NCI-H748 (cell line): ENCODE measurements around the gene KDM4B.

Experiments
- DNase-seq: peaks from one replicate; lab custom pipeline; 2025; ENCODE audit not compliant: unreplicated experiment; lab: John Stamatoyannopoulos, UW

Gene KDM4B

DNA sequence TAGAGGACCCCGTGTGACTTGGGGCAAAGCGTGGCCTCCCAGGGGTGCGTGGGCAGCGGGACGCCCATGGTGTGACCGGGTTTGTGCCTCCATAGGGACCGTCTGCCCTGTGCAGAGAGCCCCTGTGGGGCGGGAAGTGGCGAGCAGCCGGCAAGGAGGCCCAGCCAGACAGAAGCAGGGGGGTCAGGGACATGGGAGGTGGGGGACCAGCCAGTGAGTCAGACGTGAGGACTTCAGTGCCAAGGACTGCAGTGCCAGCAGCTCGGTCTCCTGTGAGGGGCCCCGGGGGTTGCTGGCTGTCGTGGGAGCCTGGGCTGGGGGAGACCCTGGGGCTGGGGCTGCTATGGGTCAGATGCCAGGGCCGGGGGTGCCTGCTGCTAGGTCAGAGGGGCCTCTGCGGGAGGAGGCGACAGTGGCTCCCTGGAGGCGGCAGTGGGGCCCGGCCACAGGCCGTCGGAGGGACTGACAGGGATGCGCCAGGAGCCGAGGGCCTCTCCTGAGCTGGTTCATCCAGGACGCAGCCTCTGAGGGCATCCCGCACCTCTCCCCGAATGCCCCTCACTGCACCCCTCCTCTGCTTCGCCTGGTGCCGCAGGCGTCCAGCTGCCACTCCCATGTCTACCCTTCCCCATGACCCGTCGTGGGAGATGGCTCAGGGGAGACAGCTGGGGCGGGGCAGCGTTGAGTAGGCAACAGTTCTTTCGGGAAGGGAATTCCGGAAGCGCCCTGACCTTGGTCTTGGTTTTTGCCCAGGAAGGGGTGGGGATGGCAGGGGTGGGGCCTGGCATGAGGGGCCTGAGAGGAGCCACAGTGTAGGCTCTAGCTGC is 80.0 kb downstream of the KDM4B start:
- DNase-seq = no peak

DNA sequence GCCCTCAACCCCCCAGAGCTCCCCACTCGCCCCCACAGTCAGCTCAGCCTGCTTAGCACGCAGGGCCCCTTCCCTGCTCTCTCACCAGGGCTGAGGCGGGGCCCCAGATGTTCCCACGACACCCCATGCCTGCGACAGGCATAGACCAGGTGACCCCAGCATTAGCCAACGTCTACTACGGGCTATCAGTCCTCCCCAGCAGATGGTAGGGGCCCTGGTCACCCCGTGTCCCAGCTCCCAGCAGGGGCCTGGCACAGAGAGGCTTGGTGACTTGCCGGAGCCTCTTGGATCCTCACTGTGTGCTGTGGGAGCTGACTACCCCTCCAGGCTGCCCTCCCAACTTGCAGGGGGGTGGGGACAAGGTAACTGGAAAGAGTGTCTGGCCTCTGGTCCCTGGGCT is 80.6 kb downstream of the KDM4B start:
- no peak for DNase-seq

DNA sequence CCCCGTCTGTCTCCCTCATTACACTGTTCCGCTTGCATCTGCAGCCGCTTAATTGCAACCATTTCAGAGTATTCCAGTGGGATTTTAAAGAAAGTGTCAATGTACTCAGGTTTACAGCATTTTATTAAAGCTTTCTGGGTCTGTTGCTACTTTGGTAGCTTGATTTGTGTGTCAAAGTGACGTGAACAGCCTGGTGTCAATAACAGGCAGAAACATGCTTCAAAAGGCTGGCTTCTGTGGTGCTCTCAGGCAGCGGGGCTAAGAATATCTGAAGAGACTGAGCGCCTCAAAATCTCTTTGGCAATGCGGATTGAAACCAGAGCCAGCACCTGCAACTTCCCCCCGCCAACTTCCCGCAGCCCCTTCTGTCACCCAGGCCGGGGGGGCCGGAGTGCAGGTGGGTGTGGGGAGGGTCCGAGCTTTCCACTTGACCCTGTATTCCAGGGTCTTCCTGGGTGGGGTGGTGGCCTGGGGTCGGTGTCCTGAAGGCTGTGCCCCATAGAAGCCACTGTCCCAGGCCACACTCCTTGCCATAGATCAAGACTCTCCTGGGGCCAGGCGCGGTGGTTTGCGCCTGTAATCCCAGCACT is 81.2 kb downstream of the KDM4B start:
- no peak for DNase-seq

DNA sequence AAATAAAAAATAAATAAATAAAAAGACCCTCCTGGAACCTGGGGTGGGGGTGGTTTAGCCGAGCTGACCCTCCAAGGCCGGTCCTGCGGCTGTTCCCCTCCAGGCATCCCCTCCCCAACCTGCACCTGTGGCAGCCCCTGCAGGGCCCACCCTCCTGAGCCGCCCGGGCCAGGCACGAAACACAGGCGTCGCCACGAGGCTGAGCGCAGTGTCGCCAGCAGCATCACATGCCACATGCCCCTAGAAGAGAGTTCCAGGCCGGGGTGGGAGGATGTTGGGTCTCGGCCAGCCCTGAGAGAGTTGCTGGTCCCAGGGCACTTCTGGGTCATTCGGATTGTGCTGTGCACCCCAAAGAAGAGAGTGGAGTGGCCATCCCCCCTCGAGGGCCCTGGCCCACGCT is 82.0 kb downstream of the KDM4B start:
- DNase-seq = no peak

DNA sequence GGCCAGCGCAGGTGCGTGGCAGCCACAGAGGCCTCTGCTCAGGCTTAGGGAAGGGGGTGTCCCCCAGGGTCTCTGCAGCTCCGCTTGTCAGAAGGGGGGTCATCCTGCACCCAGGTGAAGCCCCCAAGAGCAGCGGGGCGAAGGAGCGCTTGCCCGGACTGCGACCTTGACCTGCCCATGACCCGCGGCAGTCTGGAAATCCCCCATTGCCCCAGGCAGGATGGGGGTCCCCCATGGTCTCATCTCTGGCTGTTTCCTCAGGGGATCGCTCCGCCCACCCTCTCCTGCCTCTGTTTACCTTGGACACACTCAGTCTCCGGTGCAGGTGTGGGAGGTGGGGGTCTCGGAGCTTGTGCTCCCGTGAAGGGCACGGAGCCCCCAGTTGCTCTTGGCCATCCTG is 82.7 kb downstream of the KDM4B start:
- no peak for DNase-seq

DNA sequence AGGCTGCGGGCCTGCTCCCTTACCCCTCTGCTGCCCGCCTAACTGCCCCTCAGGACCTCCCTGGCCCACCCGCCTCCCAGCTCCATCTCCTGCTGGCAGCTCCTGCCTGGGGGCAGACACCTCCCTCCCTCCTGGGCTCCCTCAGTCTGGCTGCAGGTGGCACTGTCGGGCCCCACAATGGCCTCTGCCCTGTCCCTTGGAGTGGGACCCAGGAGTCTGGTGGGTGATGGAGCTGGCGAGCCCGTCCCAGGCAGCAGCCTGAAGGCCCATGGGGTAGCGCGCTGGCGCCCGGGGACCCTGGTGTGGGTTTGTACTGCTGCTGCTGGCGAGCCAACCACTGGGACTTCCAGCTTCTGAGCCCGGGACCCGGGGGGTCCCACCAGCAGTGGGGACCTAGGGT is 83.6 kb downstream of the KDM4B start:
- DNase-seq = no peak

DNA sequence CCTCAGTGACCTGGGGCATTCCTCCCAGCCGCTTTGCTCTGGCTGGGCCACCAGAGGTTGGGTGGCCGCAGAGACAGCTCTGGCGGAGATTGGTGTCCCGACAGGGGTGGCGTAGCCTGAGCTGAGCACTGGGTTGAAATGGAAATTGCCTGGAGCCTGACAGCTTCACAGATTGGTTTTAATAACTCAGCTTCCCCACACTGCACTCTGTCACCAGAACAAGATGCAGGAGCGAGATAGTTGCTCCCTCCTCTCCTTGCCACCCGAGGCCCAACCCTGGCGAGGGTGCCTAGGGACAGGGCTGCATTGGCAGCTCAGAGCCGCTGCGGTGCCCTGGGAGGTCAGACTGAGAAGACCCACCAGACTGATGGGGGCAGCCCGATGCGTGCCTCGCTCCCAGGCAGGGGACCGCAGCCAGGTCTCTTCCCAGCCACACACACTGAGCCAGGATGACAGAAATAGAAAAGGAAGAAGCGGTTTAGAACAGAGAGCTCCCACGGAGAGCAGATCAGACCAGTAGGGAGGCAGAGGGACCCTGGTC is 84.1 kb downstream of the KDM4B start:
- no peak for DNase-seq

DNA sequence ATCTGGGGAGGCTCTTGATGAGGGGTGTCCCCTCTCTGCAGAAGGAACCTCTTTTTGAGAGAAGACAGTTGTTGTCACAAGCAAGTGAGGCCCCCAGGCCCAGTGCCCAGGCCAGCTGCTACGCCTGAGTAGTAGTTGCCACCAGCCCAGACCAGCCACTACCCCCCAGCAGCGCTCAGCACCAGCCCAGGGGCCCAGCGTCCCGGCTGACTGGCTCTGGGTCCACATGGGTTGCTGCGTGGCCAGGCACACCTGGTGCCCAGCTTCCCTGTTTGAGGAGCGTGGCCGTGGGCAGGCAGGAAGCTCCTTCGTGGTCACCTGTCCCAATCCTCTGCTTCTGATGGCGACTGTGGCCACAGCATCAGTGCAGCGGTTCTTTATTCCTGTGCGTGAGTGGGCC is 84.7 kb downstream of the KDM4B start:
- no peak for DNase-seq

DNA sequence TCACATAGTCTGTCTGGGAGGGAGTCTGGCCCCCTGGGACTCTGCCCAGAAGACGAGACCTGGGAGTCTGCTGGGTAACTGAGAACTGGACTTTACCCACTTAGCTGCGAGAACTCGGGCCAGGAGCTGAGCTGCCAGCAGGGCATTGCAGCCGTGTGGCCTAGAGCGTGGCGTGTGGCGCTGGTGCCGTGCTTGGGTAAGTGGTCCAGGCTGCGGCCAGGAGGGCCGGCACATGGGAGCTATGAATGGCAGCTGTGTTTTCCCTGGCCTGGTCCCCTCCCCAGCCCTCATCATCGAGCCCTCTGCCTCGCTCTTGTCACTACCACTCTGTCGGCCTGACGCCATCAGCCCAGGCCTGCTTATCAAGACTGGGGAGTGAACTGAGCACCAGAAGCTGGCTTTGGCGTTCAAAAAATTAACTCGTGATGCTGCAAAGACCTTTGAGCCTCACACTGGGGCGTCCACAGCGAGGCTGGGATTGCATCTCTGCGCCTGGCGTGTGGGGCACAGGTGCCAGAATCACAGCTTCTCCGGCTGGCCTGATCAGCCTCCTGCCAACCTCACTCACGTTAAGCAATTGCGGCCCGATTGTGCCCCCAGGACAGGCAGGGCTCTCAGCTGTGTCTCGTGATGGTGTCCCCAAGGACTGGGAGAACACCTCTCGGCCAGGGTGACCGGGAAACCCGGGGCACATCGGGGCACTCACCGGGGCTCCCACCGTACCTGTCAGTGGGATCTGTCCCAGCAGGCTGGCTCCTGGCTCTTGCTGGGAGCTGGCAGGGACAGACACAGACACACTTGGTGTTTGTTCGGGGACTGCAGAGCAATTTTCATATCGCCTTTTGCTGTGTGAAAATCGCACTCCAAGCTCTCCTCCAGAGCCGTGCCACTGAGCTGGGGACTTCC is 85.9 kb downstream of the KDM4B start:
- no peak for DNase-seq

DNA sequence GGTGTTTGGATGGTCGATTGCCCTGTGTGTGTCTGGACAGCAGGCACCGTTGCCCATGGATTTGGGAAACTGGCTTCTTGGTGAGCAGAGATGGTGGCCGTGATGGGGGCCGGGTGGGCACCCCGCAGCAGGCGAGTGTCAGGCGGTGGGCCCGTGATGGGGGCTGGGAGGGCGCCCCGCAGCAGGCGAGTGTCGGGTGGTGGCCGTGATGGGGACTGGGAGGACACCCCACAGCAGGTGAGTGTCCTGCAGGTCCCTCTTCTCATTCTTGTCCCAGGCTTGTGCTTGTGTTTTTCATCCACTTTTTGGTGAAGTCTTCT is 86.5 kb downstream of the KDM4B start:
- no peak for DNase-seq

DNA sequence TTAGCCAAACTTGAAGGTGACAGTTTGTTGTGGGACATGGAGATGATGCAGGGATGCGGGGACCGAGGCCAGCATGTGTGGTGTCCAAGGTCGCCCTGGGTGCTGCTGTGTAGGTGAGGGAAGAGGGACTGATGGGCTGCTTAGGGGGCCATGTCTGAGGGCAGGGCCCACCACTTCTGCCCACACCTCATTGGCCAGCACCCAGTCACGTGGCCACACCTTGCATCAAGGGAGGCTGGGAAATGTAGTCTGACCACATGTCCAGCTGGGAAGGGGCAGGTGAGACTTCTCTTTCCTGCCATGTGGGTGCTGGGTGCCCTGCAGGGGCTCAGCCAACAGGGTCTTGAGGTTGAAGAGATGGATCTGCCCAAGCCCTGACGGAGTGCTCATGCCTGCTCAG is 88.9 kb downstream of the KDM4B start:
- no peak for DNase-seq

DNA sequence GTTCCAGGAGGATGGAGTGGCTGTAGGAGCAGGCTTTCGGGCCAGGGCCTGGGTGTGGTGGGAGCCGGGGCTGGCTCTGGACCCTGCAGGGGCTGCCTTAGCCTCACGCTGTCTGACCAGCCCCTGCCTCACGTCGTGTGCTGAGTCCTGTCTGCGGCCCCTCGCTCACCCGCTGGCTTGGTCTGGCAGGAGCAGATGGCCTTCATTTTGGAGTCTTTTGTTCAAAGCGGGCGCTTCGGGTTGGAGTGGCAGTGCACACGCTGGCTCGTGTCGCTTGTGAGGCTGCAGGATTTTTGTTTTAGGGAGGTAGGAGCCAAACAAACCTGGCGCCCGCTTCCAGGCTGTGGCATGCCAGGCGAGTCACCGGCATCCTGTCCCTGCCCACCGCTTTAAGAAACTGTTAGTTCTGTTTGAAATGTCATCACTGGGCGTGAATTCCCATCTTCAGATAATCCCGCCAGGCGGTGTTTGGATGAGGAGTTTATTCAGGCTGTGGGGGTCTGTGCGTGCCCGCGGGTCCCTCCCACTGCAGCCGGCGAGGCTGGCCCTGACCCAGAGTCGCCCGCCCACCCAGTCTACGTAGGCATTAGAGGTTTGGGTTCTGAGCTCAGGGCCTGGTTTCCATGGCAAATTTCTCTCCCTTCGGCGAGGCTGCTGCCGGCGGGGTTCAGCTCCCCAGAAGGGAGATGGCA is 89.8 kb downstream of the KDM4B start:
- DNase-seq = no peak

DNA sequence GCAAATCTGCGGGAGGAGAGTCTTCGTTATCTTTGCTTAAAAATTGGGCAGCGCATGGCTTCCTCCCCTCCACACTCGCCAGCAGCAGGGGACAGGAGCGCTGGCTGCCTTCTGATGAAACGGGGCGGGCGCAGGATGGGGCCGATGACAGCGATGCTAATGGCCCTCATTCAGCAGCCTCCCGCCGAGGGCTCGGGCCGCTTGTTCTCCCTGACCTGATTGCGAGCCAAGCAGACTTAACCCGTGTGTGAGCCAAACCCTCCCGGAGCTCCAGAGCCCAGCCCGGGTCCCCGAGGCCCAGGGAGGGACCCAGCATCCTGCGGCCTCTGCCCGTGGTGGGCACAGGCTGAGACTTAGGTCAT is 90.3 kb downstream of the KDM4B start:
- no peak for DNase-seq

DNA sequence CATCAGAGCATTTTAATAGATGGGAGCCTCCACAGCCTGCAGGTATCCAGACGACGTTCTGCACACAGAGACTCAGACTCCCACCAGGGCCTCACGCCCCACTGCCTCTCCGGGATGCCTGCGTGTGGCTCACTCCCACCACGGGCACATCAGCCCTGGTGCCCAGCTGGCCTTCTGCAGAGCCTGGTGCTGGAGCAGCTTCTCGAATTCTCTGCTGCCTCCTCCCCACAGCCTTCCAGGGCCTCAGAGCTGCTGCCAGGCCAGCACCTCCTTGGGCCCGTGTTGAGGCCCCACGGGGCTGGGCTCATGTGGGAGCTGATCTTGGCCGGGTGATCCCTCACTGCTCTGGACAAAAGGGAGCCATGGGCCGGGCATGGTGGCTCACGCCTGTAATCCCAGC is 90.9 kb downstream of the KDM4B start:
- DNase-seq = no peak

DNA sequence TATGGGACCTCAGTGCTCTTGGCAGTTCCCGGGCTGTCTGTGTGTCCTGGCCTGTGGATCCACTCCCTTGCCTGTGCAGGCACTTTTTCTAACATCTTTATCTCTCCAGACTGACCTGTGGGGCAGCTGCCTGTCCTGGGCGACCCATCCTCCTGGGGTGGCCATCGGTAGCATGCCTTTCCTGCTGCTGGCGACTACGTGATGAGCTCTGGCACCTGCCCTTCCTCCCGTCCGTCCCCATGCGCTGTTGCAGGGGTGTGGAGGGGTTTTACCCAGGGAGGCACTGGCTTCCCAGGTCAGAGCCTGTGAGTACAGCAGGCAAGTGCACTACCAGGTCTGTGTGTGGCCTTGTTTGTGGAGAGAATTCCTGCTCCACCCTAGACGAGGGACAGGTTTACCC is 93.3 kb downstream of the KDM4B start:
- no peak for DNase-seq

DNA sequence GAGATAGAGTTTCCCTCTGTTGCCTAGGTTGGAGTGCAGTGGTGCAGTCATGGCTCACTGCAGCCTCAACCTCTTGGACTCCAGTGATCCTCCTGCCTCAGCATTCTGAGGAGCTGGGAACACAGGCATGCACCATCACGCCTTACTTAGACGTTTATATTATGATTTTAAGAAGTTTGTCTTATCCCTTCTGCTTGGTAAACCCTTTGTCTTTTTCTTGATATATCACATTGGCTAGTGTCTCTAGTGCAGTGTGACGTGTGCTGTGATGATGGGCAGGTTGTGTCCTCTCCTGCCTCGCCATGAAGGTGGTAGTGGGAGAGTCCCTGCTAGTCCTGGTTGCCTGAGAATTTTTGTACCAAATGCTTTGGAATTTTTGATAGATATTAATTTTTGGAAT is 93.9 kb downstream of the KDM4B start:
- no peak for DNase-seq

DNA sequence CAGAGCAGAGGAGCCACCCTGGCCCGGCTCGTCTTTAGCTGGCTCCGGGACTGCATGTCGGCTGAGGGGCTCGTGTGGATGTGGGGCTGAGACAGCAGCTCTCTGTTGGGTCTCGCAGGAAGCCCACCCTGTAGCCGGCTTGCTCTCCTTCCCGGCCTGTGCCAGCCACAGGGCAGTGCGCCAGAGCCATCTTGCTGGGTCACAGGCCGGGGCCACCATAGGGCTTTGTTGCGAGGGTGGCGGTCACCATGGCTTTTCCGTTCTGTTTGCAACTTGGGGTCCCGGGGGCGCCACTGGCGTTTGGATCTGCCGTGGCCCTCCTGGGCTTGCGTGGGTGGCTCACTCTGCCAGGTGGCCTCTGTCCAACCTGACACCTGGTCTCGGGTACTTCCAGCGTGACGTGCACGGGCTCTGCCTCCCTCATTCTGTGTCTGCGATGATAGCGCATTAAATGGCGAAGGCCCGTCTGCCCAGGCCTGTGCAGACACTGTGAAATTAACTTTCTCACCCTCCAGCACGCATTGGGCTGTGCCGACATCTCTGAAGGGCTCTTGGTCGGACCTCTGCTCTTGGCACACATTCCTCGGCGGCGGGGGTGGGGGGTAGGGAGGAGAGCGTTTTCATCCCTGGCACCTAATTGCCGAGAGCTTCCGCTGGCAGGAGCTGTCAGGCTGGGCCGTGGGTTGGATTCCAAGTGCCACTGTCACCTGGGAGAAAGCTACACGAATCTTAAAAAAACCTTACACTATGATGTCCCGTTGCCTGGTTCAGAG is 95.1 kb downstream of the KDM4B start:
- no peak for DNase-seq

DNA sequence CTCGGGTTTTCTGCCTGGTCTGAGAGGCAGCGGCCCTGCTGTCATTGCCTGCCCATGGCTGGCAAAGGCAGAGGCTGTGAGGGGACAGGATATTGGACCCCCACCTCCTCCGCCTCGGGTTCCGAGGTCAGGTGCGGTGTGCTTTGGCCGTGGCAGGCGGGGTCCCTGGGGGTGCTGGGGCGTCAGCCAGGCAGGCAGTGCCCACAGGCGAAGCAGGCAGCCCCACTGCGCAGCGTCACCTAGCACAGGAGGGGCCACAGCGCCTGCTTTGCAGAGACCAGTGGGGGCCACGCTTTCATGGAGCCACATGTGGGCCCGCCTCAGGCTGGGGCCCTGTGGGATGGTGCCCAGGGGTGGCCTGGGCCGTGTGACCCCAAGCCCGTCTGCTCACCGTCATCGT is 96.0 kb downstream of the KDM4B start:
- no peak for DNase-seq

DNA sequence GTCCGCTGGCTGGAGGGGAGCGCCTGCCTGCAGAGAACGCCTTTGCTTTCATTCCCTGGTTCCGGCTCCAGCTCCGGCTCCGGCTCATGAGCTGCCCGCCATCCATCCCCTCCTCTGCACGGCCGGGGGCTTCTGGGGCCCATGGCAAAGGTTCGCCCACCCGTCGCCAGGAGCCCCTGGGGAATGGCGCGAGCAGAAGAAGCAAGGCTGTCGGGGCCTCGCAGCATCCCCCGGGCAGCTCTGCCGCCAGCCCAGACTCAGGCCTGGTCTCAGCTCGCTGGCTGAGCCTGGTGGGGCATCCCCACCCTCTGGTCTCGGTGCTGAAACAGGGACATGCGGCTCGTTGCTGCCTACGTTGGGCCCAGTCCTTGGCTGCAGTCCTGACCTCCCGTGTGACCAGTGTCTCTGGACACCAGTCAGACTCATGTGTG is 96.8 kb downstream of the KDM4B start:
- no peak for DNase-seq

DNA sequence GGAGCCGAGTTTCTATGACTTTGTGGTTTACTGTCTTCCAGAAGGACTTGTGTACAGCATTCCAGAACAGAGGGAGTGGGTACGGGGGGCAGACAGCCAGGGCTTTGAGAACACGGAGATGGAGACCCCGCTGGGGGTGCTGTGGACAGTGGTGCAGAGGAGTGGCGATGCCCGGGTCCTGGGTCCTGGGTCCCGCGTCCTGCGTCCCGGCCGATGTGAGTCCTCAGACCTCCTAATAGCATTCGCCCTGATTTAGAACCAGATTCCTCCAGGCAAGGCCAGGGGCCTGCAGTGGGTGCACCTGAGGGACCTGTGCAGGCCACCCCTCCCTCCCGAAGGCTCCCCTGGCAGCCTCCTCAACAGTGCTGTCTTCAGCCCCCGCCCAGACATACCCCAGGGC is 97.9 kb downstream of the KDM4B start:
- no peak for DNase-seq

DNA sequence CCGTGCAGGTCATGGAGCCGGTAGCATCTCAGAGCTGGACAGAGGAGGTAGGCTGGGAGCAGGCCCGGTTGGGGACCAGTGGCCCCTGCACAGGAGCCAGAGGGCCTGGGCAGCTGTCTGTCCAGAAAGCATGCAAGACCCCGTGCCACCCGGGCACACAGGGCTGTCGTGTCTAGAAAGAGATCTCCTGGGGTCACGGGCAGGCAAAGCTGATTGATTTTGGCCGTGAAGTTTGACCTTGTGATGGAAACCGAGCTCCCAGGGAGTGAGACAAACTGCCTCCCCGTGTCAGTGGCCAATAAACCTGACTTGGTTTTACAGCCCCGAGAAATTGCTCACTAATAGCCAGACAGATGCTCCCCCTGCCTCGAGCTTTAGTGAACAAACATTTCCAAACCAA is 98.8 kb downstream of the KDM4B start:
- no peak for DNase-seq
